ENCODE measurements around the gene BCL7A. TPM values are rescaled to one million over a fixed set of nuclear protein-coding genes. Genes with fewer than 3 reads are reported as not detected.
A peak's percentile ranks its signal among the peaks of the same experiment; 100 is the strongest.

The BCL7A gene
- total and polyA plus RNA-seq, 9 of the 15 experiments (the other 6 are each of a cell fraction or from before 2014, with no cell fraction given), result 0.25 to 21.9 (median 14.9) TPM

DNA sequence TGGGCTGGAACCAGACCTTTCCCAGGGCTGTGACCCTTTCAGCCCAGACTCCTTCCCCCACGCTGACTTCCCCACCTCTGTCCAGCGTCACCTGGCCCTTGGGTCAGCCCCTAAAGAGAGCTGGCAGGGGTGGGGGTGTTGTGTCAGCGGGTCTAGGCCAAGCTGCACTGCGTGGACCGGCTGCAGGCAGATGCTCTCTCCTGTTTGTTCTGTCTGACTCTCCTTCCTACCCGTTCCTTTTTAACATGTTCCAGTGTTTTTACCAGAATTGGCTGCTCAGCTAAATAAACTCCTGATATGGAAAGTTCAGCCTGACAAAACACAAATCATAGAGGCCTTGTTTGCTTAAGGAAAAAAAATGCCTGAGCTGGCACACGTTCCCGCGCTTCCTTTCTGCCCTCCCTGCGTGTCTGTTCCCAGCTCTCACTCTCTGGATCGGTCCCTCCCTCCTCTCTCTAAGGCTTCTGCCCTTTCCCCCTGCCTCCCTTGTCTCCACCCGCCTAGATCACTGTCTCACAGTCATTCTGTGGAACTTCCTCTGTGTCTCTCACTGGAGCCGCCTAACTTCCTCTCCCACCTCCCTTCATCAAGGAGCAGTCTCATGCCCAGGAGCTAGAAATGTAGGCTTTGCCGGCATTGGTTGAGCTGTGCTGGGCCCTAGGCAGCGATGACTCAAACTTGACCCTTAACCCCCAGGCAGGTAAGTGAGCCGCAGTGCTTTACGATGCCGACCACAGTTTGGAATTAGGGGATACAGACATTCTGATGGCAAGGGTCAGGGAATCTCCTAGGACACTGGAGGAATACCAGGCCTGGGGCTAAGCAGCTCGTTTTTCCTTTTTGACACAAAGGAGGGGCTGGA lies 41.4 kb downstream of the BCL7A start (continued):
- TF ChIP-seq ARID1B (IDR thresholded peaks at IDR 0.05) (peak; percentile 34; the same call in 1 of the 2 replicates), CXXC5 (CRISPR knock-in tag; IDR thresholded peaks at IDR 0.05) (peak; percentile 9; the same call in 1 of the 2 replicates), U2AF1 (optimal IDR thresholded peaks at IDR 0.05; ENCODE audit: low read depth, low read length) (no peak), ILF3 (IDR thresholded peaks at IDR 0.05; ENCODE audit: borderline replicate concordance) (no peak), MYBL2 (IDR thresholded peaks at IDR 0.05; ENCODE audit: low read depth) (no peak), MYBL2 (CRISPR knock-in tag; IDR thresholded peaks at IDR 0.05; ENCODE audit: borderline replicate concordance) (no peak), KLF10 (CRISPR knock-in tag; IDR thresholded peaks at IDR 0.05) (no peak), POLR2B (IDR thresholded peaks at IDR 0.05; ENCODE audit: low read depth, partially characterized antibody) (no peak), BRD9 (IDR thresholded peaks at IDR 0.05; ENCODE audit: low read depth, partially characterized antibody) (peak; percentile 32), FOXA3 (CRISPR knock-in tag; conservative IDR thresholded peaks at IDR 0.05 in 1 of 2, IDR thresholded peaks at IDR 0.05 in 1 of 2) (peak; percentile 66 to 91), ZNF12 (CRISPR knock-in tag; IDR thresholded peaks at IDR 0.05) (no peak; the same call in 1 of the 2 replicates), FOXK1 (CRISPR knock-in tag; IDR thresholded peaks at IDR 0.05; ENCODE audit: borderline replicate concordance) (no peak), RB1 (IDR thresholded peaks at IDR 0.05; ENCODE audit: low read depth) (0 out of 2 replicates have a peak, but pooled peaks have one; percentile 23), CHCHD3 (CRISPR knock-in tag; IDR thresholded peaks at IDR 0.05) (no peak), ZZZ3 (IDR thresholded peaks at IDR 0.05) (no peak), RFX7 (CRISPR knock-in tag; IDR thresholded peaks at IDR 0.05) (no peak), PHF8 (IDR thresholded peaks at IDR 0.05; ENCODE audit: borderline replicate concordance, low read length) (peak; percentile 31; the same call in 1 of the 2 replicates), EHMT2 (IDR thresholded peaks at IDR 0.05) (no peak), FOXP1 (CRISPR knock-in tag; IDR thresholded peaks at IDR 0.05) (no peak), NFATC3 (IDR thresholded peaks at IDR 0.05) (no peak), ILK (tag; IDR thresholded peaks at IDR 0.05; ENCODE audit: borderline replicate concordance, low read depth) (no peak), TGIF2 (CRISPR knock-in tag; IDR thresholded peaks at IDR 0.05) (no peak)
- TF ChIP-seq, protein P1, sequence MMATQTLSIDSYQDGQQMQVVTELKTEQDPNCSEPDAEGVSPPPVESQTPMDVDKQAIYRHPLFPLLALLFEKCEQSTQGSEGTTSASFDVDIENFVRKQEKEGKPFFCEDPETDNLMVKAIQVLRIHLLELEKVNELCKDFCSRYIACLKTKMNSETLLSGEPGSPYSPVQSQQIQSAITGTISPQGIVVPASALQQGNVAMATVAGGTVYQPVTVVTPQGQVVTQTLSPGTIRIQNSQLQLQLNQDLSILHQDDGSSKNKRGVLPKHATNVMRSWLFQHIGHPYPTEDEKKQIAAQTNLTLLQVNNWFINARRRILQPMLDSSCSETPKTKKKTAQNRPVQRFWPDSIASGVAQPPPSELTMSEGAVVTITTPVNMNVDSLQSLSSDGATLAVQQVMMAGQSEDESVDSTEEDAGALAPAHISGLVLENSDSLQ (IDR thresholded peaks at IDR 0.05), result peak; percentile 59
- TF ChIP-seq, protein P2, sequence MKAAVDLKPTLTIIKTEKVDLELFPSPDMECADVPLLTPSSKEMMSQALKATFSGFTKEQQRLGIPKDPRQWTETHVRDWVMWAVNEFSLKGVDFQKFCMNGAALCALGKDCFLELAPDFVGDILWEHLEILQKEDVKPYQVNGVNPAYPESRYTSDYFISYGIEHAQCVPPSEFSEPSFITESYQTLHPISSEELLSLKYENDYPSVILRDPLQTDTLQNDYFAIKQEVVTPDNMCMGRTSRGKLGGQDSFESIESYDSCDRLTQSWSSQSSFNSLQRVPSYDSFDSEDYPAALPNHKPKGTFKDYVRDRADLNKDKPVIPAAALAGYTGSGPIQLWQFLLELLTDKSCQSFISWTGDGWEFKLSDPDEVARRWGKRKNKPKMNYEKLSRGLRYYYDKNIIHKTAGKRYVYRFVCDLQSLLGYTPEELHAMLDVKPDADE (conservative IDR thresholded peaks at IDR 0.05; ENCODE audit: control insufficient read depth, low read depth, low read length), result no peak
- TF ChIP-seq, protein P3, sequence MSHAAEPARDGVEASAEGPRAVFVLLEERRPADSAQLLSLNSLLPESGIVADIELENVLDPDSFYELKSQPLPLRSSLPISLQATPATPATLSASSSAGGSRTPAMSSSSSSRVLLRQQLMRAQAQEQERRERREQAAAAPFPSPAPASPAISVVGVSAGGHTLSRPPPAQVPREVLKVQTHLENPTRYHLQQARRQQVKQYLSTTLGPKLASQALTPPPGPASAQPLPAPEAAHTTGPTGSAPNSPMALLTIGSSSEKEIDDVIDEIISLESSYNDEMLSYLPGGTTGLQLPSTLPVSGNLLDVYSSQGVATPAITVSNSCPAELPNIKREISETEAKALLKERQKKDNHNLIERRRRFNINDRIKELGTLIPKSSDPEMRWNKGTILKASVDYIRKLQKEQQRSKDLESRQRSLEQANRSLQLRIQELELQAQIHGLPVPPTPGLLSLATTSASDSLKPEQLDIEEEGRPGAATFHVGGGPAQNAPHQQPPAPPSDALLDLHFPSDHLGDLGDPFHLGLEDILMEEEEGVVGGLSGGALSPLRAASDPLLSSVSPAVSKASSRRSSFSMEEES (CRISPR knock-in tag; IDR thresholded peaks at IDR 0.05), result no peak
